Naive B cell (primary cell): ENCODE measurements around the gene PEDS1. TPM values are rescaled to one million over a fixed set of nuclear protein-coding genes. Genes with fewer than 3 reads are reported as not detected.
A peak's percentile ranks its signal among the peaks of the same experiment; 100 is the strongest.
"Not testable (repeated sequence)": the region's sequence is repeated elsewhere in the genome, so short reads cannot be mapped to it uniquely, and the experiment has no call there.

Experiments used
- ATAC-seq, 2 donors: fragments of 150-1000 bp; cut with Tn5 transposase; 2 replicates each; pipeline ENCODE4 v1.10.0; 2021; ENCODE audit warnings: low read depth in 2 of 2, mild to moderate bottlenecking in 2 of 2, moderate library complexity in 2 of 2
- DNase-seq: peaks from one replicate; pipeline ENCODE4 v3.0.0; 2022
- H3K27ac Mint-ChIP-seq, 6 donors: one replicate each; pipeline ENCODE4 v1.8.0; 2020 to 2022; ENCODE audit warnings: mild to moderate bottlenecking in 6 of 6, mixed read lengths in 6 of 6, moderate library complexity in 5 of 6, inconsistent platforms in 2 of 6
- H3K27me3 Mint-ChIP-seq, 3 donors: one replicate each; pipeline ENCODE4 v1.8.0; 2021 to 2022; ENCODE audit warnings: mixed read lengths in 3 of 3, mild to moderate bottlenecking in 1 of 3
- H3K36me3 Mint-ChIP-seq, 2 donors: one replicate each; pipeline ENCODE4 v1.8.0; 2020 to 2022; ENCODE audit warnings: mixed read lengths in 2 of 2, inconsistent platforms in 1 of 2, mild to moderate bottlenecking in 1 of 2
- H3K4me1 Mint-ChIP-seq, 3 donors: one replicate each; pipeline ENCODE4 v1.8.0; 2020 to 2022; ENCODE audit warnings: mixed read lengths in 3 of 3, inconsistent platforms in 1 of 3, mild to moderate bottlenecking in 1 of 3, moderate library complexity in 1 of 3
- H3K4me3 Mint-ChIP-seq, 8 donors: one replicate each; pipeline ENCODE4 v1.8.0; 2020 to 2022; ENCODE audit warnings: mild to moderate bottlenecking in 8 of 8, mixed read lengths in 8 of 8, moderate library complexity in 8 of 8, inconsistent platforms in 2 of 8
- H3K9me3 Mint-ChIP-seq, 7 donors: one replicate each; pipeline ENCODE4 v1.8.0; 2020 to 2022; ENCODE audit warnings: mixed read lengths in 7 of 7, mild to moderate bottlenecking in 5 of 7, inconsistent platforms in 2 of 7, moderate library complexity in 1 of 7
- polyA plus RNA-seq, 6 donors: library from polyadenylated mRNA; unstranded; fragments of 300-500 nt; fragmentation: Illumina TruSeq; gene quantifications; one replicate each; pipeline ENCODE4 v1.2.3, GENCODE V29; 2021; ENCODE audit warnings: low read depth in 6 of 6

PEDS1 gene
- polyA plus RNA-seq, 6 donors from 2014 or later = 14.1 to 22.6 (median 16.9) TPM

DNA sequence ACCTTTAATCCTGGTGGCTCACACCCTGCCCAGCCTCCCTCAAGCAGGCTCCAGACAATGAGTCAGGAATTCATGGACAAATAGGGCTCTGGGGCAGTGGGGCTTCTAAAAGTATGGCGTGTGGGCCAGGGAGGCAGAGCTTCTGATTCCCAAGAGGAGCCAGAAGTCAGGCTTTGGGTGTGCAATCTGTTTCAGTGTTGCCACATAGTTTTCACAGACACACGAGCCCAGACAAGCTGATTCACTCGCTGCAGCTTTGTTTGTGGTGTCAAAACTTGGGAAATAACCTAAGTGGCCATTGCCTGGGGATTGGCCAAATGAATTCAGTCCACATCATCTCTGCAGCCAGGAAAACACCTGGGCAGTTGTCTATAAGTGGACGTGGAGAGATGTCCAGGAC is 9.2 kb downstream of the PEDS1 start:
- peak overlapping the region in 1 of 8 donors; percentile 1 for H3K4me3 Mint-ChIP-seq
- H3K27ac Mint-ChIP-seq = peak overlapping the region in 3 of 6 donors; percentile 37 to 63 (median 60)
- no peak for ATAC-seq
- peaks cover 0 to 29% of the 10 kb centered on the region in 2 donors for H3K36me3 Mint-ChIP-seq
- no peak for DNase-seq
- no peaks in the 10 kb centered on the region for H3K9me3 Mint-ChIP-seq
- H3K27me3 Mint-ChIP-seq = no peaks in the 10 kb centered on the region
- peaks cover 46 to 50% (median 47%) of the 10 kb centered on the region in 3 donors for H3K4me1 Mint-ChIP-seq

GRCh38 chr20:50142812-50143211 is 10.7 kb downstream of the PEDS1 start:
- DNase-seq = no peak
- Mint-ChIP-seq H3K4me3 (peak overlapping the region in 1 of 8 donors; percentile 29), H3K4me1 (peaks cover 37 to 41% (median 40%) of the 10 kb centered on the region in 3 donors), H3K36me3 (peaks cover 0 to 29% of the 10 kb centered on the region in 2 donors), H3K27me3 (no peaks in the 10 kb centered on the region), H3K27ac (peak overlapping the region in 2 of 6 donors; percentile 5 to 73), H3K9me3 (no peaks in the 10 kb centered on the region)
- no peak for ATAC-seq

- Mint-ChIP-seq H3K27me3 (no peaks in the 10 kb centered on the region), H3K27ac (no peak overlapping the region), H3K36me3 (peaks cover 0 to 29% of the 10 kb centered on the region in 2 donors), H3K4me3 (peak overlapping the region in 1 of 8 donors; percentile 25), H3K4me1 (peaks cover 28 to 36% (median 35%) of the 10 kb centered on the region in 3 donors), H3K9me3 (no peaks in the 10 kb centered on the region)
- no peak for ATAC-seq
- DNase-seq = no peak
Measured at GRCh38 chr20:50141811-50142561, 11.5 kb downstream of the PEDS1 start.

- ATAC-seq = no peak
- H3K27me3 Mint-ChIP-seq = no peaks in the 10 kb centered on the region
Measured at GRCh38 chr20:50141018-50141675, 12.4 kb downstream of the PEDS1 start.

DNA sequence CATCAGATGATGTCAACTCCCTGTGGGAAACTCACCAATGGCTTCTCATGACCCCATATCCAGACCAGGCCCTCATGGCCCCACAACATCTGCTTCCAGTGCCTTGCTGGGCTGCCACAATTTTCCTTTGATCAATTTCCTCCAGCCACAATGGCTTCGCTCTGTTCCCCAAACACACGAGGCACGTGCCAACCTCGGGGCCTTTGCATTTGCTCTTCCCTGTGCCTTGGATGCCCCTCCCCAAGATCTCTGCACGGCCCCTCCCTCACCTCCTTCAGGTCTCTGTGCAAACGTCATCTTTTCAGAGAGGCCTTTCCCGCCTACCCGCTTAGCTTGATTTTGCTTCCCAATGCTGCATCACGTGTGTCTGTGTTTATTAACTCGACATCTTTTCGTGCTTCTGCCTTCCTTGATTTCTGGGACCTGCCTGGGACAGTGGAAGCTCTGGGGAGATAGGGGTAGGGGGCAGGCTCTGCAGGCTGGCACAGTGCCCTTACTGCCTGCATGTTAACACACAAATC is 13.1 kb downstream of the PEDS1 start:
- no peak overlapping the region for H3K4me3 Mint-ChIP-seq
- H3K27ac Mint-ChIP-seq = no peak overlapping the region
- DNase-seq = no peak
- no peak for ATAC-seq
- H3K9me3 Mint-ChIP-seq = no peaks in the 10 kb centered on the region
- no peaks in the 10 kb centered on the region for H3K27me3 Mint-ChIP-seq
- peaks cover 12 to 27% (median 22%) of the 10 kb centered on the region in 3 donors for H3K4me1 Mint-ChIP-seq
- peaks cover 0 to 29% of the 10 kb centered on the region in 2 donors for H3K36me3 Mint-ChIP-seq

More at GRCh38 chr20:50141018-50141675, 12.4 kb downstream of the PEDS1 start:
- Mint-ChIP-seq H3K4me3 (no peak overlapping the region), H3K27ac (no peak overlapping the region), H3K9me3 (no peaks in the 10 kb centered on the region), H3K4me1 (peaks cover 20 to 28% (median 27%) of the 10 kb centered on the region in 3 donors), H3K36me3 (peaks cover 0 to 29% of the 10 kb centered on the region in 2 donors)
- no peak for DNase-seq

DNA sequence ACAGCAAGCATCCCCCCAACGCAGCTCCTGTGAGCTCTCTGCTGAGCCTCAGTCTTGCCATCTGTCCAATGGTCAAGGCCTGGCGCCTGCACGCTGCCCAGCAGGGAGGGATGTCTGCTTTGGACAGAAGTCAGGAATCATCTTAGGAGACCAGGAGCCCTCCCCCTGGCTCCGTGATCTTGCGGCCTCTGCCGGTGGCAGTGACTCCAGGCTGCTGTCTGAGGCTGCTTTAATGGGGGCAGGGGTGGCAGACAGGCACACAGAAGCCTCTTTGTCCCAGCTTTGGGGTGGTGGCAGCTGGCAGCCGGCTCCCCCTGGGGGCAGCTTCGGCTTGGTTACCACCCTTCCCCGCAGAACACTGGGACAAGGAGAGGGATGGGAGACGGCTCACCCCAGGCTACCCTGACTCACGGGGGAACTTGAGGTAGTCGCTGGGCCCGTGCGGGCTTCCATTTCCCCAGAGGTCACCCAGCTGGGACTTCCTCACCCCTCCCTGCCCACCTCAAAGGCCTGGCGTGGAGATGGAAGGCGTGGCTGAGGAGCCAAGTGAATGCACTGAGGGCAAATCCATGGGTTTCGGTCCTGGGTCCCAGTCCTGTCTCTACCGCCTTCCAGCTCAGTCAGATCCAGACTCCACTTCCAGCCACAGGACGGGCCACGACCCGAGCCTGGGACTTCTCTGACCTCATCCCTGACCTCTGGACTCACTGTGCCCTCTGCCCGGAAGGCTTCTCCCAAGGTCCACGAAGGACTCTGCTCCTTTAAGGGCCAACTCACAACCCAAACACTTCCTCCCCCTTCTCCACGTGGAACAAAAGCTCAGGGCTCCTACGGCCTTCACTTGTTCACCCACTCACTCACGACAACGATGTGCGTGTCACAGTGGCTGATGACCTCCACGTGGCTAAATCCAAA is 14.8 kb downstream of the PEDS1 start:
- ATAC-seq (no peak), DNase-seq (no peak)
- no peaks in the 10 kb centered on the region for H3K9me3 Mint-ChIP-seq
- H3K4me1 Mint-ChIP-seq = peaks cover 11 to 27% (median 22%) of the 10 kb centered on the region in 3 donors
- H3K36me3 Mint-ChIP-seq = peaks cover 0 to 29% of the 10 kb centered on the region in 2 donors
- peak overlapping the region in 1 of 8 donors; percentile 35 for H3K4me3 Mint-ChIP-seq
- no peaks in the 10 kb centered on the region for H3K27me3 Mint-ChIP-seq
- H3K27ac Mint-ChIP-seq = no peak overlapping the region

DNA sequence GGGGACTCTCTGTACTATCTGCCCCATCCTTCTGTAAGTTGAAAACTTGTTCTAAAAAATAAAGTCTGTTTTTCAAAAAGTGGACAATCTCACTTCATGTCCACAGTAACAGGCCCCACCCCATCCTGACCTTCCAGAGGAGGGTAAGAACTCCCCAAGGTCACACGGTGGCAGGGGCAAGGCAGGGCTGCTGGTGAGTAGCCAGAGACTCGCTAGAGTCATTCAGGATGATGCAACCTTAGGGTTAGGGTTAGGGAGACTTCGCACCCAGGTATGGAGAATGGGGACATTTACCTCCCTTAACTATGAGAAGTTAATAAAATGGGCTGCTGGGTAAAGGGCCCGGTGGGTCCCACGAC is 15.4 kb downstream of the PEDS1 start:
- H3K4me1 Mint-ChIP-seq = peaks cover 8 to 24% (median 19%) of the 10 kb centered on the region in 3 donors
- peaks cover 0 to 27% of the 10 kb centered on the region in 2 donors for H3K36me3 Mint-ChIP-seq
- DNase-seq = no peak
- no peak overlapping the region for H3K27ac Mint-ChIP-seq
- ATAC-seq = no peak
- no peaks in the 10 kb centered on the region for H3K9me3 Mint-ChIP-seq
- no peaks in the 10 kb centered on the region for H3K27me3 Mint-ChIP-seq
- peak overlapping the region in 1 of 8 donors; percentile 35 for H3K4me3 Mint-ChIP-seq

DNA sequence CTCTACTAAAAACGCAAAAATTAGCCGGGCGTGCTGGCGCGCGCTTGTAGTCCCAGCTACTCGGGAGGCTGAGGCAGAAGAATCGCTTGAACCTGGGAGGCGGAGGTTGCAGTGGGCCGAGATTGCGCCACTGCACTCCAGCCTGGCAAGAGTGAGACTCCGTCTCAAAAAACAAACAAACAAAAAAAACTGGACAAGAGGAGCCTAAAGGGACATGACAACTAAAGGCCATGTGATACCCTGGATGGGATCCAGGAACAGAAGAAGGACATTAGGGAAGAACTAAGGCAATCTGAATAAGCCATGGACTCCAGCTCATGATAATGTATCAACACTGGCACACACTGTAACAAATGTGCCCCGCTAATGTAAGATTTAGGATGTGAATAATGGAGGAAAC is 15.8 kb downstream of the PEDS1 start:
- H3K4me3 Mint-ChIP-seq, ATAC-seq: not testable (repeated sequence)

DNA sequence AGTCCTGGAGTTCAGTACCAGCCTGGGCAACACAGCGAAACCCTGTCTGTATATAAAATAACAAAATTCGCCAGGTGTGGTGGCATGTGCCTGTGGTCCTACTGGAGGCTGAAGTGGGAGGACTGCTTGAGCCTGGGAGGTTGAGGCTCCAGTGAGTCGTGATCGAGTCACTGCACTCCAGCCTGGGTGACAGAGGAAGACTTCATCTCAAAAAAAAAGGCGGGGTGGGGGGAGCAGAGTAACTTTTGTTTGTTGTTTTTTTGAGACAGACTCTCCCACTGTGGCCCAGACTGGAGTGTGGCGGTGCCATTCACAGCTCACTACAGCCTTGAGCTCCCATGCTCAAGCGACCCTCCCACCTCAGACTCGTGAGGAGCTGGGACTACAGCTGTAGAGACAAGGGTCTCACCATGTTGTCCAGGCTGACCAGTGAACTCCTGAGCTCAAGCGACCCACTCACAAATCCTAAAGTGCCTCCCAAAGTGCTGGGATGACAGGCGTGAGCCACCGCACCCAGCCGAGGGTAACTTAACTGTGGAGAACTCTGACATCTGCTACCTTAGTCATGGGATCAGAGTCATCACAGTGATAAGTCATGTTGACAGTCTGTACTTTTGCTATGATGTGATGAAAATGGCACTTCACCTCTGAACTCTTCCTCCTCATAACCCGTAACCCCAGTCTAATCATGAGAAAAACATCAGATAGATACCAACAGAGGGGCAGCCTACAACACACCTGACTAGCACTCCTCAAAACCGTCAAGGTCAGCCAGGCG is 16.5 kb downstream of the PEDS1 start:
- no peak for DNase-seq

More for the DNA sequence above, 15.8 kb downstream of the PEDS1 start:
- not testable (repeated sequence) for H3K9me3 Mint-ChIP-seq, H3K27me3 Mint-ChIP-seq, DNase-seq
- Mint-ChIP-seq H3K27ac (peak overlapping the region in 1 of 6 donors; percentile 39), H3K36me3 (peaks cover 0 to 24% of the 10 kb centered on the region in 2 donors), H3K4me1 (peaks cover 4 to 20% (median 15%) of the 10 kb centered on the region in 3 donors)

GRCh38 chr20:50135157-50135556 is 18.4 kb downstream of the PEDS1 start:
- peaks cover 3 to 19% (median 11%) of the 10 kb centered on the region in 3 donors for H3K4me1 Mint-ChIP-seq
- H3K27me3 Mint-ChIP-seq, H3K9me3 Mint-ChIP-seq, DNase-seq, H3K4me3 Mint-ChIP-seq, ATAC-seq, H3K27ac Mint-ChIP-seq: not testable (repeated sequence)
- H3K36me3 Mint-ChIP-seq = peaks cover 3 to 15% of the 10 kb centered on the region in 2 donors

More for the DNA sequence above, 16.5 kb downstream of the PEDS1 start:
- ATAC-seq = no peak
- H3K27ac Mint-ChIP-seq = peak overlapping the region in 4 of 6 donors; percentile 3 to 57 (median 32)
- H3K4me3 Mint-ChIP-seq = no peak overlapping the region
- no peaks in the 10 kb centered on the region for H3K9me3 Mint-ChIP-seq
- H3K36me3 Mint-ChIP-seq = peaks cover 0 to 24% of the 10 kb centered on the region in 2 donors
- H3K4me1 Mint-ChIP-seq = peaks cover 3 to 21% (median 12%) of the 10 kb centered on the region in 3 donors
- no peaks in the 10 kb centered on the region for H3K27me3 Mint-ChIP-seq

DNA sequence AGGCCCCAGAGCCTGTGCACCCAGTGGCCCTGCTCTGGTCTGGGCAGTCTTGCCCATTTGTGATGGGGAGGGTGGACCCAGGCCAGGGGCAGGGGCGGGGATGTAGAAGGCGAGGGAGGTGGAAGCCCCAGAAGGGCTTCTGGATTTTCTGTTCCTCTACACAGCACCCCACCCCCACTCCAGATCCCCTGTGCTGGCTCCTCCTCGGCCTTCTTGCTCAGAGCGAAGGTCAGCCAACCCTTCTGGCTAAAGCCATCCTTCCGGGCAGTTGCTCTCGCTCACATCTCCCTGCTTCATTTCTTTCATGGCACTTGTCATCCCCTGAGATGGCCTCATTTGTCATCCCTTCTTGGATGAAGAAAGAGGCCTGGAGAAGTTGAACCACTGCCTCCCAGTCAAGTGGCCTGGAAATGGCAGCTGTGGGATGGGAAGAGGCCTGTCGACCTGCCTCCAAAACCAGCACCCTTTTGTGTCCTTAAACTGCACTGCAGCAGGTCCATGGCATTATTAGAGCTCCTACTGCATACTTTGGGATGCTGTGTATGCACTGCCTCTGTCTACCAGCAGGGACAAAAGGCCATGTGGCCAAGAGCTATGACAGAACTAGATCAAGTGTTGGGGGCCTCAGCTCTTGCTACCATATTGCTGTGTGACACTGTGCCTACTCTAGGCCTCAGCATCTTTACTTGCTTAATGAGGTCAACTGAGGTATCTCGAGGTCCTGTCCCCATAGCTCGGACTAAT is 19.9 kb downstream of the PEDS1 start:
- peak overlapping the region in 1 of 6 donors; percentile 72 for H3K27ac Mint-ChIP-seq
- peaks cover 3 to 14% (median 6%) of the 10 kb centered on the region in 3 donors for H3K4me1 Mint-ChIP-seq
- H3K27me3 Mint-ChIP-seq = no peaks in the 10 kb centered on the region
- ATAC-seq (no peak), DNase-seq (no peak)
- H3K4me3 Mint-ChIP-seq = no peak overlapping the region
- no peaks in the 10 kb centered on the region for H3K9me3 Mint-ChIP-seq
- peaks cover 4 to 9% of the 10 kb centered on the region in 2 donors for H3K36me3 Mint-ChIP-seq

DNA sequence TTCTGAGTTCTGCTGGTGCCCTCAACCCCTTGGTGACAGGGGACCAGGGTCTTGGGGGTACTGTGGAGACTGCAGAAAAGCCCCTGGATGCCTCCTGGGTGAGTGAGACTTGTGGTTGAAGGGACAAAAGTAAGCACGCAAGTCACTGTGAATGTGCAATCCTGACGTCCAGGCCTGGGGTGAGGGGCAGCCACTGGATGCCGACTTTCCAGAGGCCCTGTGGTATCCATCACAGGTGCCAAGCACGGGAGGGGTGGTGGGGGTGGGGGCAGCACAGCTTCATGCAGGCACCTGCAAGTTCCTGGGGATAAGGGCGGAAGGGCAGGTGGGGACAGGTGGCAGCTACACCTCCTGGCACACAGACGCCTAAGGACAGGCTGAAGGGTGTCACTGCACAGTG is 20.5 kb downstream of the PEDS1 start:
- no peak for DNase-seq
- no peak for ATAC-seq
- Mint-ChIP-seq H3K4me3 (no peak overlapping the region), H3K36me3 (peaks cover 4 to 9% of the 10 kb centered on the region in 2 donors), H3K27me3 (no peaks in the 10 kb centered on the region), H3K27ac (peak overlapping the region in 1 of 6 donors; percentile 28), H3K9me3 (no peaks in the 10 kb centered on the region), H3K4me1 (peaks cover 3 to 14% (median 6%) of the 10 kb centered on the region in 3 donors)
